Measurements from ENCODE around the gene PLPP3. TPM values are rescaled to one million over a fixed set of nuclear protein-coding genes. Genes with fewer than 3 reads are reported as not detected.

The PLPP3 gene
- total RNA-seq, 6 donors from 2014 or later, result 30.7 to 117 (median 55.5) TPM

DNA sequence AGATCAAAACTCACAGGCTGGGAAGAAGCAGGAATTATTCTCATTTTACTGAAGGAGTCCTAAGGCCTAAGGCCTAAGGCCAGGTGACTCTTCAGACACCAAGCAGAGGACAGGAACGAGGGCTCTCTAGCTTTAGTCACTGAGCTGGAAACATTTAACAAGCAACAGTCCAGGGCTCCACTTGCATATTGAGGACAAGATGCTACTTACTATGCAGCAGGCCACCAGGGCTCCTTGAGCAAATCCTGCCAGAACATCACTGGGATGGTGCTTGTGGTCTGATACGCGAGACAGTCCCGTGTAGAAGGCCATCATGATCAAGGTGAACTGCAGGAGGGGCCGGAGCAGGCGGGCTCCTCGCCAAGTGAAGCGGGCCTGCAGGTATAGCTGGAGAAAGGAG, 67.6 kb downstream of the PLPP3 start:
- Histone ChIP-seq H3K4me1 (peaks cover 62 to 80% (median 70%) of the 10 kb centered on the region in 4 donors), H3K27ac (peak overlapping the region; percentile 18 to 78 (median 52))
- WGBS, 2 donors, result 92 to 93% methylated on average over 8 of the region's 8 CpGs

DNA sequence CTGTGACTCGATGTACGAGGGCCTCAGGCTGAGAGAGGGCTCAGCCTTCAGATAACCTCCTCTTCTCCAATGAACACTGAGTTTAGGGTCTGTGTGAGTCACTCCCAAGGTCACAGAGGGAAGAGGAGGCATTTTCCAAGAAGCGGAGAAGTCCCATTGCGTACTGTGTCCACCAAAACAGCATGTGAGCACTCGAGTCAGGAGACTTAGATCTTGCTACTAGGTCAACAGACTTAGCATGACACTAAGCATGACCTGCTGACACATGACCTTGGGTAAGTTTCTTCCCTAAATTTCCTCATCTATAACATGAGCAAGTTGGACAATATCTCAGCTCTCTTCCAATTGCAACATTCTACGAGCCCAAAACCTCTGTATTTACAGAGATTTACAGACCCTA, 68.0 kb downstream of the PLPP3 start:
- ATAC-seq (ENCODE audit: low FRiP score in 2 of 2), result peak in 1 of 2 donors; percentile 51
- DNase-seq, result peak in 1 of 2 donors; percentile 64
- peak overlapping the region; percentile 23 to 78 (median 67) for H3K27ac ChIP-seq
- 82 to 83% methylated on average over 6 of the region's 6 CpGs for WGBS, 2 donors
- H3K4me1 ChIP-seq, result peaks cover 62 to 80% (median 71%) of the 10 kb centered on the region in 4 donors
- H3K36me3 ChIP-seq, result peaks cover 0 to 44% (median 20%) of the 10 kb centered on the region in 4 donors
- TF ChIP-seq POLR2A (IDR thresholded peaks at IDR 0.05) (peak in 1 of 4 donors; percentile 22), EP300 (IDR thresholded peaks at IDR 0.05) (peak in 2 of 4 donors; percentile 17 to 96), POLR2AphosphoS5 (IDR thresholded peaks at IDR 0.05) (peak; percentile 54 to 59)
- TF ChIP-seq, protein P1, sequence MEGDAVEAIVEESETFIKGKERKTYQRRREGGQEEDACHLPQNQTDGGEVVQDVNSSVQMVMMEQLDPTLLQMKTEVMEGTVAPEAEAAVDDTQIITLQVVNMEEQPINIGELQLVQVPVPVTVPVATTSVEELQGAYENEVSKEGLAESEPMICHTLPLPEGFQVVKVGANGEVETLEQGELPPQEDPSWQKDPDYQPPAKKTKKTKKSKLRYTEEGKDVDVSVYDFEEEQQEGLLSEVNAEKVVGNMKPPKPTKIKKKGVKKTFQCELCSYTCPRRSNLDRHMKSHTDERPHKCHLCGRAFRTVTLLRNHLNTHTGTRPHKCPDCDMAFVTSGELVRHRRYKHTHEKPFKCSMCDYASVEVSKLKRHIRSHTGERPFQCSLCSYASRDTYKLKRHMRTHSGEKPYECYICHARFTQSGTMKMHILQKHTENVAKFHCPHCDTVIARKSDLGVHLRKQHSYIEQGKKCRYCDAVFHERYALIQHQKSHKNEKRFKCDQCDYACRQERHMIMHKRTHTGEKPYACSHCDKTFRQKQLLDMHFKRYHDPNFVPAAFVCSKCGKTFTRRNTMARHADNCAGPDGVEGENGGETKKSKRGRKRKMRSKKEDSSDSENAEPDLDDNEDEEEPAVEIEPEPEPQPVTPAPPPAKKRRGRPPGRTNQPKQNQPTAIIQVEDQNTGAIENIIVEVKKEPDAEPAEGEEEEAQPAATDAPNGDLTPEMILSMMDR (IDR thresholded peaks at IDR 0.05), result no peak
- no peak overlapping the region for H3K4me3 ChIP-seq
- no peaks in the 10 kb centered on the region for H3K9me3 ChIP-seq
- H3K27me3 ChIP-seq, result no peaks in the 10 kb centered on the region

More for the DNA sequence above, 67.6 kb downstream of the PLPP3 start:
- no peak for TF ChIP-seq POLR2A (IDR thresholded peaks at IDR 0.05)
- TF ChIP-seq, protein P1 (IDR thresholded peaks at IDR 0.05), result no peak
- DNase-seq (peak in 1 of 2 donors; percentile 52), ATAC-seq (ENCODE audit: low FRiP score in 2 of 2) (no peak)
- Histone ChIP-seq H3K27me3 (no peaks in the 10 kb centered on the region), H3K4me3 (no peak overlapping the region), H3K36me3 (peaks cover 0 to 47% (median 20%) of the 10 kb centered on the region in 4 donors), H3K9me3 (no peaks in the 10 kb centered on the region)

DNA sequence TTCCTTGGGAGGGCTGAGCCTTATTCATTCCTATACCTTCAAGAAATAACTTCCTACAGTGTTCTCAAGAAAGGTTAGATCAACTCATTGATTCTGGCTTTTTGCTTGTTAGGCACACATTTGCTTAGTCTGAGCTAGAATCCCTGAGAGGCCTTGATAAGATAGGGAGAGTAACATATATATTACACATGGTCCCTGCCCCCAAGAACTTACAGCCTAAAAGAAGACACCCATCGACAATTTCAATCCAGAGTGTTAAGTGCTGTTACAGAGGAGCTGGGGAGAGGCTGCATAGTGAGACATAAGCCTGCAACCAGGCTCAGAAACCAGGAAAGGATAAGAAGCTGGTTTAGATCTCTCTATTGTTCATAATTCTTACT, 68.7 kb downstream of the PLPP3 start:
- Histone ChIP-seq H3K9me3 (no peaks in the 10 kb centered on the region), H3K4me3 (no peak overlapping the region), H3K4me1 (peaks cover 62 to 80% (median 72%) of the 10 kb centered on the region in 4 donors), H3K27ac (peak overlapping the region; percentile 23 to 78 (median 67)), H3K27me3 (no peaks in the 10 kb centered on the region), H3K36me3 (peaks cover 0 to 47% (median 20%) of the 10 kb centered on the region in 4 donors)
- TF ChIP-seq EP300 (IDR thresholded peaks at IDR 0.05), result no peak
- TF ChIP-seq, protein P1 (IDR thresholded peaks at IDR 0.05), result no peak
- TF ChIP-seq POLR2A (IDR thresholded peaks at IDR 0.05), result no peak
- TF ChIP-seq POLR2AphosphoS5 (IDR thresholded peaks at IDR 0.05), result no peak
- DNase-seq (no peak), ATAC-seq (ENCODE audit: low FRiP score in 2 of 2) (no peak)
- 43 to 100% methylated on average over 1 of the region's 1 CpG for WGBS, 2 donors

DNA sequence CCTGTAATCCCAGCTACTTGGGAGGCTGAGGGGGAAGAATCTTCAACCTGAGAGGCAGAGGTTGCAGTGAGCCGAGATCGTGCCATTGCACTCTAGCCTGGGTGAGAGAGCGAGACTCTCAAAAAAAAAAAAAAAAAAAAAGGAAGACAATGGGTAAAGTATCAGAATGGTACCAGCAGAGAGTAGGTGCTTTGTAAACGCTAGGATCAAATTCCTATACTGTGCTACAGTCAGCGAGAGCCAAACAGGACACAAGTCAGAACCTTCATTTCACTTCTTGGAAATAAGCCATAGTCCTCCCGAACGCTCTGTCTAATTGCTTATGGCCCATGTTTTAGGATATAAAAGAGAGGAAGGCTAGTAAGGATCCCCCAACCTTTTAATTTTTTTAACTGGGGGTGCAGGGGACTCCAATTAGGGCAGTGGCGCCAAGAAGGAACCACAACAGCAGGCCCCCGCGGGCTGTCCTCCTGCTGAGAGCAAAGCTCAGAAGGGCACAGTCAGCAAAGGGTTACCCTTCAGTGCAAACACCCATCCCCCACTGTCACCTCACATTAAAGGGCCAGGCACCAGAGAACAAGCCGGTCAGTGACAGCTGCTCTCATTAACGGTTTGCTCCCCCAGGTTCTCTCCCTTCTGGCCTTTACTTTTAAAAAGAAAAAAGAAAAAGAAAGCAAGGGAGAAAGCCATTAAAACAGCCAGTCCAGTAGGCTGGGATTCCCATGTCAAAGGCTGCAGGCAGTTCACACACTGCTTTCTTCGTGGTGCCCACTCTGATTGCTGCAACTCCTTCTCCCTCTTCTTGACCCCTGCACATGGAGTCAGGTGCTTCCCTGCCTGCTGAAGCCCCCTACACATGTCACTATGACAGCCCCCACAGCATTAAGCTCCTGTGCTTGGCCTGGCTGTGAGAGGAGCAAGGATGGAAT, 69.4 kb downstream of the PLPP3 start:
- 60 to 75% methylated on average over 13 of the region's 13 CpGs for whole genome bisulfite sequencing, 2 donors
- Histone ChIP-seq H3K4me1 (peaks cover 62 to 79% (median 67%) of the 10 kb centered on the region in 4 donors), H3K4me3 (no peak overlapping the region), H3K27ac (peak overlapping the region in 3 of 4 donors; percentile 67 to 78 (median 72)), H3K27me3 (no peaks in the 10 kb centered on the region), H3K9me3 (no peaks in the 10 kb centered on the region), H3K36me3 (peaks cover 0 to 47% (median 20%) of the 10 kb centered on the region in 4 donors)
- TF ChIP-seq POLR2AphosphoS5 (IDR thresholded peaks at IDR 0.05) (no peak), POLR2A (IDR thresholded peaks at IDR 0.05) (no peak), EP300 (IDR thresholded peaks at IDR 0.05) (no peak)
- TF ChIP-seq, protein P1 (IDR thresholded peaks at IDR 0.05), result no peak
- ATAC-seq (ENCODE audit: low FRiP score in 2 of 2) (no peak), DNase-seq (no peak)
